Measurements from ENCODE around the gene PLA2G6. TPM values are rescaled to one million over a fixed set of nuclear protein-coding genes. Genes with fewer than 3 reads are reported as not detected.

Gene PLA2G6
- total and polyA plus RNA-seq, 9 of the 15 experiments (the other 6 are each of a cell fraction or from before 2014, with no cell fraction given), result 0.11 to 12.2 (median 9.7) TPM

DNA sequence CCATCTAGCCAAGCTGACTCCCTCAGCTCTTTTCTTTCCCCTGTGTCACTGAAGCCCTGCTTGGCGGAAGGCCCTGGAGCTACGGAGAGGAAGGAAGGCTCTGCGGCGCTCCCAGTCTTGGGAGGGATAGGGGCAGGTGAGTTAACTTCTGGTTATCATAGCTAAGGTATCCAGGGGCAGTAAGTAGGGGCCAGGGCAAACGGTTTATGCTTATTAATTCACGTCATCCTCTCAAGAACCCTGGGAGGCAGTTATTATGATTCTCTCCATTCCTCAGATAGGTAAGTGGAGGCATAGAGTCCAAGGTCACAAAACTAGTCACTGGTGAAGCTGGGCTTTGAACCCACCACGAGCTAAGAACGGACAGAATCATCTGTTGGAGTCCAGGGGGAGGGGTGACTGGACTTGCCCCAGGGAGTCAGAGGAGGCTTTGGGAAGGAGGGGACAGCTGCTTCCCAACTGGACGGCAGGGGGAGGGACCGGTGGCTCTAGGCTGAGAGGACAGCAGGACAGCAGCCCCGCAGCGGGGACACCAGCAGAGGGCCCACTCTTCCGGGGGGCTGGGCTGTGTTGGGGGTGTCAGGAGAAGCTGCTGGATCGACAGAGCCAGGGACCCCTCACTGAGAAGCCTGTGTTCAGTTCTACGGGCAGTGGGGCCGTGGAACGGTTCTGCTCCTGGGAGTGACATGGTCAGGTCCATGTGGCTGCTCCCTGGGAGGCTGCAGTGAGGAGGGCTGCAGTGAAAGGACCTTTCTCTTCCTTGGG, 74.6 kb downstream of the PLA2G6 start:
- DNase-seq (ENCODE audit: extremely low read depth in 1 of 4, low spot score in 3 of 4), result no peak
- no TSS peak for BruUV-seq (replicated peaks)
- in situ Hi-C loops (cut with MboI) (loop anchor here (10.0 kb wide), 1 partner anchor 468 kb away; the partner anchor contains the start of gene DMC1), intact Hi-C loops (cut with micrococcal nuclease) (loop anchor here (10.0 kb wide), 1 partner anchor 468 kb away; the partner anchor contains the start of gene DMC1)
- FAIRE-seq, result no peak
- Histone ChIP-seq H3K9me3 (replicated peaks; ENCODE audit: control insufficient read depth, insufficient read depth, low read depth, low read length) (no peaks in the 10 kb centered on the region), H3K36me3 (ENCODE audit: control insufficient read depth, insufficient read depth, low read length) (no peaks in the 10 kb centered on the region), H2AFZ (ENCODE audit: low read depth, low read length) (no peak overlapping the region), H3K4me1 (replicated peaks in 1 of 2; ENCODE audit: control insufficient read depth in 2 of 2, insufficient read depth in 2 of 2, low read length in 2 of 2) (peaks cover 0 to 23% of the 10 kb centered on the region in 2 experiments; a peak in 4 of 5 replicates), H3K4me3 (no peak overlapping the region), H3K9ac (ENCODE audit: insufficient read depth in 1 of 2, low read depth in 2 of 2, low read length in 2 of 2) (peak overlapping the region in 1 of 2 experiments; percentile 8; a peak in 1 of 4 replicates), H3K9me1 (ENCODE audit: control insufficient read depth, insufficient read depth, low read length) (no peaks in the 10 kb centered on the region), H4K20me1 (replicated peaks; ENCODE audit: control insufficient read depth, insufficient read depth, low read length) (no peaks in the 10 kb centered on the region), H3K27me3 (ENCODE audit: control insufficient read depth in 2 of 2, insufficient read depth in 2 of 2, low read length in 2 of 2) (no peaks in the 10 kb centered on the region), H3K79me2 (ENCODE audit: control insufficient read depth, insufficient read depth, low read length) (no peaks in the 10 kb centered on the region), H3K27ac (ENCODE audit: extremely low read depth, low read depth, low read length) (no peak overlapping the region), H3K4me2 (ENCODE audit: insufficient read depth, low read length) (no peak overlapping the region)
- ATAC-seq, result peak; percentile 31; the same call in 2 of the 3 replicates
- ChIA-PET POLR2A (no interaction called here), CTCF (ENCODE audit: low intra/inter-chr PET ratio) (no interaction called here)
- WGBS (ENCODE audit: insufficient coverage, low coverage, missing lambda C conversion rate), result 22% methylated on average over 14 of the region's 17 CpGs
- TF ChIP-seq, protein P1, sequence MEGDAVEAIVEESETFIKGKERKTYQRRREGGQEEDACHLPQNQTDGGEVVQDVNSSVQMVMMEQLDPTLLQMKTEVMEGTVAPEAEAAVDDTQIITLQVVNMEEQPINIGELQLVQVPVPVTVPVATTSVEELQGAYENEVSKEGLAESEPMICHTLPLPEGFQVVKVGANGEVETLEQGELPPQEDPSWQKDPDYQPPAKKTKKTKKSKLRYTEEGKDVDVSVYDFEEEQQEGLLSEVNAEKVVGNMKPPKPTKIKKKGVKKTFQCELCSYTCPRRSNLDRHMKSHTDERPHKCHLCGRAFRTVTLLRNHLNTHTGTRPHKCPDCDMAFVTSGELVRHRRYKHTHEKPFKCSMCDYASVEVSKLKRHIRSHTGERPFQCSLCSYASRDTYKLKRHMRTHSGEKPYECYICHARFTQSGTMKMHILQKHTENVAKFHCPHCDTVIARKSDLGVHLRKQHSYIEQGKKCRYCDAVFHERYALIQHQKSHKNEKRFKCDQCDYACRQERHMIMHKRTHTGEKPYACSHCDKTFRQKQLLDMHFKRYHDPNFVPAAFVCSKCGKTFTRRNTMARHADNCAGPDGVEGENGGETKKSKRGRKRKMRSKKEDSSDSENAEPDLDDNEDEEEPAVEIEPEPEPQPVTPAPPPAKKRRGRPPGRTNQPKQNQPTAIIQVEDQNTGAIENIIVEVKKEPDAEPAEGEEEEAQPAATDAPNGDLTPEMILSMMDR (IDR thresholded peaks at IDR 0.05 in 2 of 3, conservative IDR thresholded peaks at IDR 0.05 in 1 of 3; ENCODE audit: insufficient read depth in 2 of 3, low read depth in 1 of 3, low read length in 3 of 3), result peak in 1 of 3 experiments; percentile 42; a peak in 3 of 6 replicates
- TF ChIP-seq BCOR (IDR thresholded peaks at IDR 0.05), result peak; percentile 76
- TF ChIP-seq ESRRA (IDR thresholded peaks at IDR 0.05; ENCODE audit: borderline replicate concordance, low read depth), result peak; percentile 60; the same call in 1 of the 2 replicates
- no peak for TF ChIP-seq ZBTB1 (CRISPR knock-in tag; IDR thresholded peaks at IDR 0.05; ENCODE audit: borderline replicate concordance, low read depth)
- TF ChIP-seq DPF2 (IDR thresholded peaks at IDR 0.05), result no peak
- TF ChIP-seq, protein P2, sequence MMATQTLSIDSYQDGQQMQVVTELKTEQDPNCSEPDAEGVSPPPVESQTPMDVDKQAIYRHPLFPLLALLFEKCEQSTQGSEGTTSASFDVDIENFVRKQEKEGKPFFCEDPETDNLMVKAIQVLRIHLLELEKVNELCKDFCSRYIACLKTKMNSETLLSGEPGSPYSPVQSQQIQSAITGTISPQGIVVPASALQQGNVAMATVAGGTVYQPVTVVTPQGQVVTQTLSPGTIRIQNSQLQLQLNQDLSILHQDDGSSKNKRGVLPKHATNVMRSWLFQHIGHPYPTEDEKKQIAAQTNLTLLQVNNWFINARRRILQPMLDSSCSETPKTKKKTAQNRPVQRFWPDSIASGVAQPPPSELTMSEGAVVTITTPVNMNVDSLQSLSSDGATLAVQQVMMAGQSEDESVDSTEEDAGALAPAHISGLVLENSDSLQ (IDR thresholded peaks at IDR 0.05), result no peak
- TF ChIP-seq MIER1 (IDR thresholded peaks at IDR 0.05; ENCODE audit: low read depth), result no peak
- no peak for TF ChIP-seq POLR2AphosphoS5 (IDR thresholded peaks at IDR 0.05; ENCODE audit: control insufficient read depth, insufficient read depth, low read depth, low read length)
- TF ChIP-seq NR2C2 (CRISPR knock-in tag; IDR thresholded peaks at IDR 0.05), result no peak
- no peak for TF ChIP-seq NR2C2 (tag; IDR thresholded peaks at IDR 0.05)
- TF ChIP-seq KDM1A (IDR thresholded peaks at IDR 0.05), result peak; percentile 18 to 43; a peak in 1 of 4 replicates
- no peak for TF ChIP-seq ZC3H8 (IDR thresholded peaks at IDR 0.05)
- TF ChIP-seq HNRNPK (IDR thresholded peaks at IDR 0.05; ENCODE audit: low read depth, low read length, poor library complexity, severe bottlenecking), result no peak
- TF ChIP-seq ZEB2 (IDR thresholded peaks at IDR 0.05), result no peak
- TF ChIP-seq DACH1 (IDR thresholded peaks at IDR 0.05; ENCODE audit: partially characterized antibody), result no peak
- TF ChIP-seq ZNF311 (CRISPR knock-in tag; IDR thresholded peaks at IDR 0.05), result no peak
- TF ChIP-seq, protein P3, sequence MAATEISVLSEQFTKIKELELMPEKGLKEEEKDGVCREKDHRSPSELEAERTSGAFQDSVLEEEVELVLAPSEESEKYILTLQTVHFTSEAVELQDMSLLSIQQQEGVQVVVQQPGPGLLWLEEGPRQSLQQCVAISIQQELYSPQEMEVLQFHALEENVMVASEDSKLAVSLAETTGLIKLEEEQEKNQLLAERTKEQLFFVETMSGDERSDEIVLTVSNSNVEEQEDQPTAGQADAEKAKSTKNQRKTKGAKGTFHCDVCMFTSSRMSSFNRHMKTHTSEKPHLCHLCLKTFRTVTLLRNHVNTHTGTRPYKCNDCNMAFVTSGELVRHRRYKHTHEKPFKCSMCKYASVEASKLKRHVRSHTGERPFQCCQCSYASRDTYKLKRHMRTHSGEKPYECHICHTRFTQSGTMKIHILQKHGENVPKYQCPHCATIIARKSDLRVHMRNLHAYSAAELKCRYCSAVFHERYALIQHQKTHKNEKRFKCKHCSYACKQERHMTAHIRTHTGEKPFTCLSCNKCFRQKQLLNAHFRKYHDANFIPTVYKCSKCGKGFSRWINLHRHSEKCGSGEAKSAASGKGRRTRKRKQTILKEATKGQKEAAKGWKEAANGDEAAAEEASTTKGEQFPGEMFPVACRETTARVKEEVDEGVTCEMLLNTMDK (IDR thresholded peaks at IDR 0.05; ENCODE audit: borderline replicate concordance, insufficient read depth, low read depth, low read length, poor library complexity, severe bottlenecking), result peak; percentile 19
- TF ChIP-seq ZNF707 (CRISPR knock-in tag; conservative IDR thresholded peaks at IDR 0.05), result no peak

All from K562 (cell line).